ENCODE results near the gene KAZN.
A peak's percentile ranks its signal among the peaks of the same experiment; 100 is the strongest.

The KAZN gene

DNA sequence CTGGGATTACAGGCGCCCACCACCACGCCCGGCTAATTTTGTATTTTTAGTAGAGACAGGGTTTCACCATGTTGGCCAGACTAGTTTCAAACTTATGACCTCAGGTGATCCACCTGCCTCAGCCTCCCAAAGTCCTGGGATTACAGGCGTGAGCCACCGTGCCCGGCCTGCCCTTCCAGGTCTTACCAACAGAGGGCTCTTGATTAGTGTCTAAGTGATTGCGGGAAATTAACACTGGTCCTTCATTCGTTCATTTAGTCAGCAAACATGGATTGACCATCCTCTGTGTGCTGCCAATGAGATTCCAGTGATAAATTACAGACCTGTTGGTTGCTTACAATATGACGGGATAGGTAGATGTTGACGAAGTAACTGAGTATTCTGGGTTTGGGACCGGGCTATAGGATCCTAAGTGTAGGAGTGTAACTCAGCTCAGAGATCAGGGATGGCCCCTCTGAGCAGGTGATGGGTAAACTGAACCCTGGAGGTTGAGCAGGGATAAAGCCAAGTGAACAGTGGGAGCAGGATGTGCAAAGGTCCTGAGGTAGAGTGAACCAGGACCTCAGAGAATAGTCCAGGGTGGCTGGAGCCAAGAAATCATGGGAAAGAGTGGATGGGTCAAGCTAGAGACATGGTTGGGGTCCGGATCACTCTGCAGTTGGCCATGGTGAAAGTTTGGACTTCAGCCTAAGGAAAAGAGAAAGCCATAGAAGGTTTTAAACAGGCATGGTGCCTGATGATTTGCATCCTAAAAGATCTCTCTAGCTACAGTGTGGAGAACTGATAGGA is 171.2 kb downstream of the KAZN start:
- DNase-seq (ENCODE audit: low spot score): no peak

DNA sequence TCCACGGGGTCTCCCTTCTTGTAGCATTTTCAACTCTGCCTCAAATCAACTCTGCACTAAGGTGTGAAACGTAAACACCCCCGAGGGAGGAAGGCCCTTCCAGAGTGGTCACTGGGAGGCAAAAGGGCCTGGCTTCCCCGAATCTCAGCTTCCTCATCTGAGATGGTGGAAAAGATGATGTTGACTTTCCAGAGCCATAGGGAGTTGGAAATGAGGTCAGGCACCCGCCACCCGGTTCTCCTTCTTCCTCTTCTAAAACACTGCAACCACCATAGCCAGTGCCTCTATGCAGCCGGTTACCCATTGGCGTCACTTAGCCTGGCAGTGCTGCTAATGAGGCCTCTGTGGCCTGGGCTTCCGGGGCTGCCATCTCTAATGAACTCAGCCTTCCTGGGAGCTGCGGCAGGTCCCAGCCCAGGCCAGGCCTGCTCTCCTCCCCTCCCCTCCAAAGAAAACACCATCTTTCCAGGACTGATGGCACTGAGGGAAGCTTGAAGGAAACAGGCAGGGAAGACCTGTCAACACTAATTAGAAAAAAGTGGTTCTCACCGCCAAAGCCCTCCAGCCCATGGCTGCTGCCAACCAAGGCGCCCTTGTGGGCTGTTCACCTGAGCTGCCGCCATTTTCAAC is 175.0 kb downstream of the KAZN start:
- DNase-seq (ENCODE audit: low spot score): peak; percentile 61

DNA sequence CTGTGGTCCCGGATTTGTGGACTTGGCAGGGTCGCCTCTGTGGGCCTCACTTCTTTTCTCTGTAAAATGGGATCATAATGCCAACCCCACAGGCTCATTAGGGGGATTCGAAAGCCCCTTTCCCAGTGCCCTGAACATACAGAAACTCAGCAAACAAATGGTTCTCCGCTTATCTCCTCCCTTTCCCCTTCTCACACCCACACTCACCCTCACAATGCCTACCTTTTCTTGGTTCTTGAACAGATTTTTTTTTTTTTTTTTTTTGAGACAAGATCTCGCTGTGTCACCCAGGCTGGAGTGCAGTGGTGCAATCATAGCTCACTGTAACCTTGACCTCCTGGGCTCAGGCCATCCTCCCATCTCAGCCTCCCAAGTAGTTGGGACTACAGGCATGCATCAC is 175.7 kb downstream of the KAZN start:
- DNase-seq (ENCODE audit: low spot score): no peak

DNA sequence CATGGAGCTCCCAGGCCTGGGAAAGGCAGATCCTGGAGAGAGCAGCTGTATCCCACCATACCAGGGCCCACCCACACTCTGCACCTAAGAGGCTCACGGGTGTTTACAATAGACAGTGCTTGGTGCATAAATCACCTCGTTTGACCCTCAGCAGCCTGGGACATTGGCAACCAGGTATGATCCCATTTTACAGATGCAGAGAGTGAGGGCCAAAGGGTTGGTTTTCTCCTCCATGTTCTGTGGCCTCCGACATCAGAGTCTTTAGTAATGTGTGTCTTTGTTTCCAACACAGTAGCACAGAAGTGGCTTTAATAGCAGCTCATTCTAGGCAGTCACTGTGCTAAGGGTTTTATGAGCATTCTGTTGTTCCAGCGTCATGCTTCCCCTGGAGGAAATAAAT is 176.5 kb downstream of the KAZN start:
- DNase-seq (ENCODE audit: low spot score): no peak

DNA sequence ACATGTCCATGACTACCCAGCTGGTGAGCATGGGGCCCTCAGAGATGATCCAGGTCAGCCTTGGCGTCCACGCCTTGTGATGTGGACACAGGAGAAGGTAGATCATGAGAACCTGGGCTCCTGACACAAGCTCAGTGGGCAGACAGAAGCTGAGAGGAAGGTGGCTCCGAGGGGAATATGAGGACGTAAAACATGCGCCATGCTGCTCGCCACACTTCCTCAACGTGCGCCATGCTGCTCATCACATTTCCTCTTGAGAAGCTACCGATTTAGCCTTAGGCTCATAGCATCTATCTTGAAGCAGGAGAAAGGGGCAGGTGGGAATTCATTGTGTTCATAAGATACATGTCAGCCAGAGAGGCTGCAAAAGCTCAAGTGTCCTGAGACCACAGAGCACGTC is 176.9 kb downstream of the KAZN start:
- no peak for DNase-seq (ENCODE audit: low spot score)

DNA sequence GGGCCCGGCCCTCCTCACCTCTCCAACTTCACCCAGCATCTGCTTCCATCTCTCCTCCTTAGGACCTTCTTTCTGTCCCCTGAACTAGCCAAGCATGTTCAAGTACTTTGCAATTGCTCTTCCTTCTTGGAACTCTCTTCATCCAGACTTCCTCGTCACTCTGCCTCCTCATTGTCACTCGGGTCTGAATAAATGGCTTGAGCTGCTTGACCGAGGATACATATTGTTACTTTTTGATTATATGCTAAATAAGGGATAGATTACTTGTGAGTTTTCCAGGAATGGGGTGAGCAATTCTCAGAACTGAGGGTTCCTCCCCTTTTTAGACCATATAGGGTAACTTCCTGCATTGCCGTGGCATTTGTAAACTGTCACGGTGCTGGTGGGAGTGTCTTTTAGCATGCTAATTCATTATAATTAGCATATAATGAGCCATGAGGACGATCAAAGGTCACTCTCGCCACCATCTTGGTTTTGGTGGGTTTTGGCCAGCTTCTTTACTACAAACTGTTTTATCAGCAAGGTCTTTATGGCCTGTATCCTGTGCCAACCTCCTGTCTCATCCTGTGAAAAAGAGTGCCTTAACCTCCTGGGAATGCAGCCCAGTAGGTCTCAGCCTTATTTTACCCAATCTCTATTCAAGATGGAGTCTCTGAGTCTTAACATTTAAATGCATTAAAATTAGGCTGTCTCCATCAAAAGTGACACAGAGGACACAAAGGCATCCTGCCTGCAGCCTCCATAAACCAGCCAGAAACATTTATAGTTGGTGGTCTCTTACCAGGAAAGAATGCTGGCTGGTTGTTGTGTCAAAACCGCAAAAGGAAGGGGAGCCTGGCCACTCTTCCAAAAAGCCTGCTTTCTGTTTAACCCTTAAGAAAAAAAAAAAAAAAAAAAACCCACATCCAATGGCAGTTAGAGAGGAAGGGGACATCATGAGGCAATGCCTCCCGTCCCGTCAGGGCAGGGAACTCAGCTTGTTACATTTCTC is 179.3 kb downstream of the KAZN start:
- no peak for DNase-seq (ENCODE audit: low spot score)

DNA sequence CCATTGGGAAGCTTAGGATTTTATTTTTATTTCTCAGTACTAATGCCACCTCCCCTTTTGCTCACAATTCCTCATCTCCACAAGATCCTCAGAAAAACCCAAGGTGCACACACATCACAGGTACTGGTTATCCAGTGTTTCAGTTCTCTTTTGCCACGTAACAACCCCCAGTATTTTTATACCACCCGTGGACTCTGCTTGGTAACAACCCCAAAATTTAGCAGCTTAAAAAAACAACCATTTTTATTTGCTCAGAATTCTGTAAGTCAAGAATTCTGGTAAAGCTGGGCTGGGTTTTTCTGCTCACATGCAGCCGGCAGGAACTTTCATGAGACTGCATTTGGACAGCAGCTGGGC is 180.0 kb downstream of the KAZN start:
- DNase-seq (ENCODE audit: low spot score): no peak

DNA sequence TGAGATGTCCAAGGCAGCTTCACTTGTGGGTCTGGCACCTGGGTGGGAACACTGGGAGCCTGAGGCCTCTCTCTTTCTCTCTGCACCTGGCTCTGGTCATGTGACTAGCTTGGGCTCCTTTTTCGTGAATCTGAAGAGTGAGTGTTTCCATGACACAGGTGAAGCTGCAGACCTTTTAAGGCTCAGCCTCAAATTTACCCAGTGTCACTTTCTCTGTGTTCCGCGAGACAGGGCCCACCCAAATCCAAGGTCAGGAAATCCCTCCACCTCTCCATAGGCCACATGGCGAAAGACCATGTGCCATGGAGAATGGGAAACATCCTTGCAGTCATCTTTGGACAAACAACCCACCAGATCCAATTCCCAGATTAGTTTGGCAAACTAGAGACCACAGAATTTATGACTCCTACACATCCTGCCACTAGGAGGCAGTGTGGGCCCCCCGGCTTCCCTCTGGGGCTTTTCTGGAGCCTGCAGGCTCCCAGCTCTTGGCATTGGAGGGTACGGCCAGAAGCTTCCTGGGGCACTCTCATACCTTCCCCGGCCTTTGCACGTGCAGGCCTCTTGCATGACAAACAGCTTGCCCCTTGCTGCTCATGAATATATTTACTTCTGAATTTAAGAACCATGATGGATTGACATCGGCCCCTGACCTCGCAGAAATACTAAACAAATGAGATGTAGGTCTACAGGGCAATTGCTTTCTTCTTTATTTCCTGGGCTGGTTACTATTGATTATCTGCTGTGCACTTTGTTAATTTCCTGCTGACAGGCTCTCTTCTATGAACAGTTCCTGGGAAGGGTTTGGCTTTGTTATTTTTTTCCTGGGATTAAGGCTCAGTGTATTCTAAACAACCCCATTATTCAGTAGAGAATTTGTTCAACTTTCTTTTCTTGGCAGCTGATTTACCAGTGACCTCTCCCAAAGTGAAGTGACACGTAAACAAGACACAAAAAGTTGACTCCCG is 180.7 kb downstream of the KAZN start:
- DNase-seq (ENCODE audit: low spot score): no peak

DNA sequence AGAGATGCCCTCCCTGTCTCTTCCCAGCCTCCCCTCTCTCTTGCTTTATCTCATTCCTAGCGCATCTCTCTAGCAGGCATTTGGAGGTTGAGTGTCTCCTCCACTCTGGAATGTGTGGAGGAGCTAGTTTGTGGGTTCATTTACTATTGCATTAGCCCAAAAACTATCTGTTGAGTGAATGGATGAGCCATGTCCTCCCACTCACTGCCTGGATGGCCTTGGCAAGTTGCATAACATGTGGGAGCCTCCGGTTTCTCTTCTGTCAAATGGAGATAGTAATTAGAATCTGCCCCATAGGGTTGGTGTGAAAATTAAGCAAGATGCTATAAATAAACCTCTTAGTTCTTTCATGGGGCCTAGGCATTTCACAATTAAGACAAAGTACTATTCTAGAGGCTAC is 181.8 kb downstream of the KAZN start:
- no peak for DNase-seq (ENCODE audit: low spot score)

DNA sequence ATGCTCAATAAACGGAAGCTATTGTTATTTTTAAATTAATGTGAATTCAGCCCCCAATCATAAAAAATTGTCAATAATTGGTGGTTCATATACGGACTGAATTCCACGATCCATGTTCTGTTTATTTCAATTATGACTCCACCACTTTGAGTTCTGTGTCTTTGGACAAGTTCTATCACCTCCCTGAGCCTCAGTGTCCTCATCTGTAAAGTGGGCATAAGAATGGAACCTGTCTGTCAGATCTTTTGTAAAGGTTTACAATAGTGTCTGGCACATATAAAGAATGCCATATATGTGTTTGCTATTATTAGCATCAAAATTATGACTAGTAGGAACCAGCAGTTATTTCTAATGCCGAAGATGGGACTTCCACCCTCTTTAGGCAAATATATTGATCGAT is 183.3 kb downstream of the KAZN start:
- no peak for DNase-seq (ENCODE audit: low spot score)

DNA sequence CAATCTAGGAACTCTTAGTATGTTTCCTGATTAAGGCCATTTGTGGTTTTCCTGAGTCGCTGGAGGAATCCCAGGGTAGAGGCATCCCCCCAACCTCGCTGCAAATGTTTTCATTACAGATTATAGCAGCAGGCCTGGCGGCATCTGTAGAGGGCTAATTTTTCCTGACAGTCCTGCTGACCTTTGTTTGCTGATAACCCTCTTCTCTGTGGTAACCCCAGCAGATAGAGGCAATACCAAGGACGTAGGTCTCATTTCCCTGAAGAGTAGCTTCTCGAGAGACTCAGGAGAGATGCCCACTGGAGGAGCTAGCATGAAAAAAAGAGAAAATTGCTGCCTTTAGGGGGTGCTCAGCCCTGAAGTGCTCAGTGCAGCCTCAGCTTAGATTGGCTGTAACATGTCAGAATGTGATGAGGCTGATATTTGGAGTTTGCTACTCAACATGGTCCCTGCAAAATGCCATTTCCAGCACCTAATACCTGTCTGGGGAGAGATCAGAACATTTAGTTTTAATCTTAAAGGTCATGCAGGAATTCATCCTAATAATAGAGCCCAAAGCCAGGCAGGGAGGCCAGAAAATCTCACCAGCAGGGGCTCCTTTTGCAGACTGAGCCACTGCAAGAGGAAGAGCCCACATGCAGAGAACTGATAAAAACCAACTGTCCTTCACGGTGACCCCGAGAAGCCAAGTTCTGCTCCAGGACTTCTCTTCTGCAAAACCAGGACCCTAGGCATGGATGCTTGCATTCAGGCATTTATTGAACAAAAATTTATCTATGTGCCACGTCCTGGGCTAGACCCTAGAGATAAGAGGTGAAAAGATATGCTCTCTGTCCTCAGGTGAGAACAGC is 184.5 kb downstream of the KAZN start:
- peak; percentile 30 for DNase-seq (ENCODE audit: low spot score)

DNA sequence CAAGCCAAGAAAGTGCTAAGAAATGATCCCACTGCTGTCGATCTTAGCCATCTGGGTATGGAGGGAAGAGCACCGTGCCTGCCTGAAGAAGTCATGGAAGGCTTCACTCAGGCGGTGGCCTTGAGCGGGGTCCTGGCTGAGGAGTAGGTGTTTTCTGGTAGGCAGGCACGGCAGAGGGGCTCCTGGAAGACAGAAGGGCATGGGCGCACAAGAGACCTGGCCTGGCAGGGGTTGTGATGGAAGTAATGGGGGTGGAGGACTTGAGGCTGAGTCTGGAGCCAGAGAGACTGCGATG is 185.1 kb downstream of the KAZN start:
- DNase-seq (ENCODE audit: low spot score): no peak

DNA sequence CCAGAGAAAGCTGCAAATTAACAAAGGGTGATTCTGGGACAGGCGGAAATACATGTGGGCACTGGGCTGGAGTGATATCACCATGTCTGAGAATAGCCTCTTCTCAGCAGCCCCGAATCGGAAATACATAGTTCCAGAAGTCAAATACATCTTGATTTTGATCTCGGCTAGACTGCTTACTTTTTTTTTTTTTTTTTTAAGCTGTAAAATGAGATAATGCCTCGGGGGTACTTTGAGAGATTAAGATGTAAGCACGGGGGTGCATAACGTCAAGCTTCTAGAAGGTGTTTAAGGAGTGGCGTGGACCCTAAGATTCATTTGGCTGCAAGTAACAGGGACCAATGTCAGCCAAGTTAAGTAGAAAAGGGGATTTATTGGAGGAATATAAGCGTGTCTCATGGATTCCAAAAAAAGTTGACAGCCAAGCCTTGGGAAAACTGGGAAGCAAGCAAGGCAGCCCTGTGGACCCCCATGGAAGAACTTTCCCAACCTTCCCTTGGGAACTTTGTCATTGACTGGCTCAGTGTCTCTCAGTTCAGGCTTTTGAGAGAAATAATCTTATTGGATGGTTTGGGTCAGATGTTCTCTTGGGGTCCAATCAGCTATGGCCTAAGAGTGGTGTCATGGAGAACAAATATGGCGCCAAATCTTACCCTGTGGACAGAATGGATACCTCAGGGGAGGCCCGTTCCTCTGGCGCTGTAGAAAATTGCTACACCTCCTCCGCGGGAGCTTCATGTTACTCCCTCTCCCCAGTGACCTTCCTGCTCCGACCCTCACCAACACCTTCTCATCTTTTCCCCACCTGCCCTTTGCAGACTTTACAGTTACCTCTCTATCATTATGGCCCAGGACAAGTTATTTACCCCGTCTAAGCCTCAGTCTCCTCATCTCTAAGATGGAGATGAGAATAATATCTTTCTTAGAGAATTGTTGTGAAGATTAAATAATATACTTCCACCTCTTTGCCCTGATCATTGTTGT is 186.6 kb downstream of the KAZN start:
- DNase-seq (ENCODE audit: low spot score): no peak

DNA sequence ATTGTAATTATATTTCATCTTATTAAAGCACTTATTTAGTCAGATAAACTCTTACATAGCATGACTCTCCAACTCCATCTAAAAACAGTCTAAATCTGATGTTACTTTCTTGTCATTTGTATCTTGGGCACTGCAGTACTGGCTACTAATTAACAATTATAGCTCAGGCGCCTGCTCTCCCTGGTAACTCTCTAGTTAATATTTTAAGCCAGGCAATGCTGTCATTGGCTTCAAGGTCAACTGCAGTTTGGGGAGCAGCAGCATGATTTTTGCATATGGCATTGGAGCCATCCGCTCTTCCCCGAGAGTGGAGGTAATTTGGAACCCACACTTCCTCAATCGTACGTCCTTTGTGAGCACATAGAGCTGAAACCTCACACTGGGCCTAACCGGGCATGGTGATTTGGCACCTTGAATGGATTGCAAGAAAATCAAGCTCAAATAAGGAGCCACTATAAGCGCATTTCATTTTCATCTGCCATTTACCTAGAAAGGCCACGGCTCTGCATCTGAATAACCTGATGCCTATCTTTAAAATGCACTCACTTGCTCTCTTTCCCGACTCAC is 187.7 kb downstream of the KAZN start:
- DNase-seq (ENCODE audit: low spot score): no peak

DNA sequence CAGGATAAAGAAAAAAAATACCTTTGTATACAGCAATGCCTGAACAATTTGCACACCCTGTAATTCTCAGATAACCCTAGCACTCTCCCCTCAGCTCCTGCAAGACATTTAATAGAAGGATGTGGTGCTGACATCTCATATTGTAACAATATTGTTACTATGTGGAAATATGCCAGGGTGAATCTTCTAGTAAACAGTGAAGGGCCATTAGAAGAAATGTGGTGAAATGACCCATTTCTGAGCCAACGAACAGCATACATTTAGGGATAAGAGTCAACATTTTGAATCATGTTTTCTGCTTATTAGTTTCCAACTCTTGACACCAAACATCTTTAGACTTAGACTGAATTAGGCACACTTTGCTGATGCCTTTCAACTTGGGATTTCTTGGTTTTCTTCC is 188.2 kb downstream of the KAZN start:
- no peak for DNase-seq (ENCODE audit: low spot score)

DNA sequence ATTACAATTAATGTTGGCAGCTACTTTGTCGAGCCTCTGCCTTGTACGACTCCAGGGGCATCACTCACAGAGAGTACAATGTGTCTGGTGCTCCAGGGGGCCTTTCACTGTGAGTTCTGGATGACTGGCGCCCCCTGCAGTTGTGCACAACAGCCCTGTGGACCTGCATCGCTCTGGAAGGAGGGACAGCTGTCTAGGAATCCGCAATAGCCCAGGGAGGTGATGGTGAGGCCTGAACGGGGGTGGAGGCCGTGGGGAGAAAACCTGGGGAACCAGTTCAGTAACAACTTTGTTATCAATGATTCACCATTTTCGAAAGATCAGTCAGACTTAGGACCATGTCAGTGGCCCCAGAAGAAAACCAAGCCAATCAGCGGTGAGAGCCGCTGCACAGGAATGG is 189.1 kb downstream of the KAZN start:
- no peak for DNase-seq (ENCODE audit: low spot score)

DNA sequence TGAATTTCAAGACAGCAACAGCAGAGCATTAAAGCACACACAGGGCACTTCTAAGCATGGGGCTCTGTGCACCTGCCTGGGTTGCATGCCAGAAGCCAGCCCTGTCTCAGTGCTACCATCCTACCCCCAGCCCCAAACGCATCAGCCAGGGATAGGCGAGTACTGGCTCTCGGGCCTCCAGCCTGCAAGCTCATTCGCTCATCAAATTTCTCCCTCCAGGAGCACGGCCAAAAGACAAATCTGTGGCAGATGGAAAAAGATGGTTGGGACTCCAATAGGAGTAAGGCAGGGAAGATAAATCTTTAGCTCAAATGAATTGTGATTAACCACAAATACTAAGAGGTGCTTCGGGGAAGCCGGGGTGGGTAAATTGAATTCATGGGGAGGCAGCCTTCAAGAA is 189.6 kb downstream of the KAZN start:
- DNase-seq (ENCODE audit: low spot score): no peak

DNA sequence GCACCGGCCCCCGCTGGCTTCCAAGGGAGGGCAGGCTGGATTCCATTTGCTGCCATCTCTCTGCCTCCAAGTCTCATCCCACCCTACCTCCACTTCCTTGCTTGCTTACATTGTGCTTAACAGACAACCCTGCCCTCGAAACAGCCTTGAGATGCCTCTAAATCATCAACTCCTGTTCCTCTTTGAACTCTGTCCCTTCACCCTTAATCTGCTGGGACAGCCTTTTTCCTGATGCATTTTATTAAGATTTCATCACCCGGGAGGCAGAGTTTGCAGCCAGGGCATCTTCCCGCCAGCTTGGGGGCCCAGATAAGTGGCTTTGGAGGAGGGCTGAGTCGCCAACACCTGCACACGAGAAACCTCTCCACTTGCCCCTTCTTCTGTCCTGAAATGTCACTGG is 192.5 kb downstream of the KAZN start:
- no peak for DNase-seq (ENCODE audit: low spot score)

DNA sequence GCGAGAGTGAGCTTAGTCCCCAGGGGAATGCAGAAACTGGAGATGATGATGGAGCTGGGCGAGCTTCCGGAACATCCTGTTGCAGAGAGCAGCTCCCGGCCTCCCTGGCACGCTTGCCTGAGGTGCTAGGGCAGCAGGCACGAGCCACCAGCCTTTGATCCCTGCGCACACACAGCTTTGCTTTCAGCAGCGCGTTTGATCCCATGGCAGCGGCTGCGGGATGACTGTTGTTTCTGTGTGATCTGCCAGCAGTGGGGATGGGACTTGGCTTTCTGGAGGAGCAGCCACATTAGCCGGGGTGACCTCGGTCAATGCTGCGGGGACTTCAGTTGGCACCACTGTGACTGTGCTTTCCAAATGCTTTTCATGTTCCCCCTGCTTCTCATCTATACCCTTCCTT is 193.2 kb downstream of the KAZN start:
- no peak for DNase-seq (ENCODE audit: low spot score)
